ENCODE data around the gene SGSH.
A peak's percentile ranks its signal among the peaks of the same experiment; 100 is the strongest.
"Not testable (repeated sequence)": the region's sequence is repeated elsewhere in the genome, so short reads cannot be mapped to it uniquely, and the experiment has no call there.

The SGSH gene

DNA sequence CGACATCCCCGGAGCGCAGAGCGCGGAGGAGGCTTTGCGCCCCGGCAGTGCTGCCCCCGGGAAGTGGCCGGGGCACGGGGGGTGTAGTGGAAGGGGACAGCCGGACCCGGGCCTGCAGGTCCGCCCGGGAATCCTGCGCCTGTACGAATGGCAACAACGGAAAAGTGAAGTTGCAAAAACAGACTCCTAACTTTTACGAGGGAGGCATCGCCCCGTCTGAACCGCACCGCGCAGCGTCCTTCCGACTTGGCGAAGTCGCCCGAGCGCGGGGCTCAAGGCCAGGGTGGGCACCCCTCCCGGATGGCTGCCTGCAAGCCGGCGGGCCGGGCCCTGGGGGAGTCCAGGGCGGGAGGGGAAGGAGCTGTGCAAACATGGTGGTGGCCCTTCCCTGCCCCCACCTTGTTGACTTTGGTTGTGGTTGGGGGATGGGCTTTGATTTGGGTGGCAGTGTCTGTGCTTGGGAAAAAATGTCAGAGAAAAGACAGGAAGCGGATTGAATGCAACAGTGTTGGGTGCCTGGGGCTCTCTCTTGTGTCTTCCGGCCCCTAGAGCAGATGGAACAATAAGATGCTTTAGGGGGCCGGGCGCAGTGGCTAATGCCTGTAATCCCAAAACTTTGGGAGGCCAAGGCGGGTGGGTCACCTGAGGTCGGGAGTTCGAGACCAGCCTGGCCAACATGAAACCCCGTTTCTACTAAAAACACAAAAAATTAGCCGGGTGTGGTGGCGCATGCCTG is 41.2 kb upstream of the SGSH start:
- H3K27ac ChIP-seq = peak overlapping the region; percentile 93
- no peaks in the 10 kb centered on the region for H3K9me3 ChIP-seq (ENCODE audit: severe bottlenecking)
- no peaks in the 10 kb centered on the region for H3K27me3 ChIP-seq (ENCODE audit: insufficient read depth, low read depth, severe bottlenecking)
- H3K4me3 ChIP-seq (ENCODE audit: low read depth, low read length) = peak overlapping the region; percentile 79
- DNase-seq = peak; percentile 81
- TF ChIP-seq, protein P1, sequence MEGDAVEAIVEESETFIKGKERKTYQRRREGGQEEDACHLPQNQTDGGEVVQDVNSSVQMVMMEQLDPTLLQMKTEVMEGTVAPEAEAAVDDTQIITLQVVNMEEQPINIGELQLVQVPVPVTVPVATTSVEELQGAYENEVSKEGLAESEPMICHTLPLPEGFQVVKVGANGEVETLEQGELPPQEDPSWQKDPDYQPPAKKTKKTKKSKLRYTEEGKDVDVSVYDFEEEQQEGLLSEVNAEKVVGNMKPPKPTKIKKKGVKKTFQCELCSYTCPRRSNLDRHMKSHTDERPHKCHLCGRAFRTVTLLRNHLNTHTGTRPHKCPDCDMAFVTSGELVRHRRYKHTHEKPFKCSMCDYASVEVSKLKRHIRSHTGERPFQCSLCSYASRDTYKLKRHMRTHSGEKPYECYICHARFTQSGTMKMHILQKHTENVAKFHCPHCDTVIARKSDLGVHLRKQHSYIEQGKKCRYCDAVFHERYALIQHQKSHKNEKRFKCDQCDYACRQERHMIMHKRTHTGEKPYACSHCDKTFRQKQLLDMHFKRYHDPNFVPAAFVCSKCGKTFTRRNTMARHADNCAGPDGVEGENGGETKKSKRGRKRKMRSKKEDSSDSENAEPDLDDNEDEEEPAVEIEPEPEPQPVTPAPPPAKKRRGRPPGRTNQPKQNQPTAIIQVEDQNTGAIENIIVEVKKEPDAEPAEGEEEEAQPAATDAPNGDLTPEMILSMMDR (IDR thresholded peaks at IDR 0.05; ENCODE audit: low read depth, low read length) = no peak
- peaks cover 20% of the 10 kb centered on the region for H3K36me3 ChIP-seq

DNA sequence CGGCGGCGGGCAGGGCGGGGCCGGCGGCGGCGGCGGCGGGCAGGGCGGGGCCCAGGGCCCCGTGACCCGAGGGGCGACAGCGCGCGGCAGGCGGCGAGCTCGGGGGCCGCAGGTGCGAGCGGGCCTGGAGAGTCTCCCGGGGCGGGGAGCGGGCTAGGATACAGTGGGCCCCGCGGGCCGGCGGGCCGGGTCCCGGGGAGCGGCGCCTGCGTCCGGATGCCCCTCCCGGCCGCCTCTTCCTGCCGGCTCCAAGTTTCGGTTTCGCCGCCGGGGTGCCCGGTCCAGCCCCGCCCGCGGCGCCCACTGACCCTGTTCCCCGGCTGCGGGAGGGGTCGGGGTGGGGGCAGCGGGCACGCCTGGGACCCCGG is 40.6 kb upstream of the SGSH start, which contains the start of gene RNF213:
TSS of gene RNF213 (plus strand) at position 62 of the 368 bp plus-strand sequence. CDS start 2,830 bp downstream, outside the sequence.
- Histone ChIP-seq H3K27me3 (ENCODE audit: insufficient read depth, low read depth, severe bottlenecking) (no peaks in the 10 kb centered on the region), H3K27ac (peak within 1 kb of the TSS; percentile 93)
- TF ChIP-seq, protein P1 (IDR thresholded peaks at IDR 0.05; ENCODE audit: low read depth, low read length) = no peak

DNA sequence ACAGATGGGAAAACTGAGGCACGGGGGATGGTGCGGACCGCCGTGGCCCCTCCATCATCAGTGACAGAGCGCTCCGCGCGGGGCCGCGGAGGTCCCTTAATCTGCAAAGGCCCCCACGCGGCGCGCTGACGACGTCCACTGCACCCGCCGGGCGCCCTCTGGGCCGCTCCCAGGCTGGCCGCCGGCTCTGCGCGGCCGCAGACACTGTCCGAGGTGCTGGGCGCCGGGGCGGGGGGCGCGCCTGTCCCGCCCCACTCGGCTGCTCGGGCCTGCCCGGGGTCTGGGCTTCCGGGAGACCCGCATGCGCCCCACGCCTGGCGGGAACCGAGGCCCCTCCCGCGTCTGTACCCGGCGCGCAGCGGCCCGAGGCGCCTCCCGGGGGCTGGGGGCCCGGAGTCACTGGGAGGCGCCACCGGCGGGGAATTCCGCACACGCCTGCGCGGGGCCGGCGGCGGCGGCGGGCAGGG is 40.0 kb upstream of the SGSH start:
- Histone ChIP-seq H3K27me3 (ENCODE audit: insufficient read depth, low read depth, severe bottlenecking) (no peaks in the 10 kb centered on the region), H3K4me3 (ENCODE audit: low read depth, low read length) (peak overlapping the region; percentile 41), H3K9me3 (ENCODE audit: severe bottlenecking) (no peaks in the 10 kb centered on the region), H3K36me3 (peaks cover 11% of the 10 kb centered on the region; the same call in 1 of the 2 replicates), H3K27ac (peak overlapping the region; percentile 93)
- TF ChIP-seq, protein P1 (IDR thresholded peaks at IDR 0.05; ENCODE audit: low read depth, low read length) = no peak
- peak; percentile 87 for DNase-seq

More for the DNA sequence above, 40.6 kb upstream of the SGSH start, which contains the start of gene RNF213:
- Histone ChIP-seq H3K4me3 (ENCODE audit: low read depth, low read length) (peak within 1 kb of the TSS; percentile 79), H3K36me3 (peaks cover 18% of the 10 kb centered on the region), H3K9me3 (ENCODE audit: severe bottlenecking) (no peaks in the 10 kb centered on the region)
- DNase-seq = peak; percentile 66

DNA sequence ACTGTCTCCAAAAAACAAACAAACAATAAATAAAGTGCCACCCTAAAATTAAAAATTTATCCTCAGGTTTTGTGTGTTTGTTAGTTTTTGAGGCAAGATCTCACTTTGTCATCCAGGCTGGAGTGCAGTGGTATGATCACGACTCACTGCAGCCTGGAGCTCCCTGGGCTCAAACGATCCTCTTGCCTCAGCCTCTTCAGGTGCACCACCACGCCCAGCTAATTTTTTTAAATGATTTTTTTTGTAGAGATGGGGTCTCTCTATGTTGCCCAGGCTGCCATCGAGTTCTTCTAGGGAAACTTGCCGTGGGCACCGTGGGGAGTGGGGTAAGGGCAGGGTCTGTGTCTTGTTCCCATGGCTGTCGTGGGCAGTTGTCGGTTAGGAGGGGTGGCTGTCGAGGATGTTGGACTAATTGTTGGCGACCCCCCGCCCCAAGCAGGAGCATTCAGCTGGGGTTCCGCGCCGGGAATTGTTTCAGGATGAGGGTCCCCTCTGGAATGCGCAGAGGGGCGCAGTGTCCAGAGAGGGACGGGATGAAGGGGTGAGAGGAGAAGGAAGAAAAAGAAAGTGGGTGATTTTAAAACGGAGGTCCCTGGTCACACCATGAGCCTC is 39.4 kb upstream of the SGSH start:
- H3K36me3 ChIP-seq = peaks cover 9% of the 10 kb centered on the region; the same call in 1 of the 2 replicates
- no peaks in the 10 kb centered on the region for H3K9me3 ChIP-seq (ENCODE audit: severe bottlenecking)
- TF ChIP-seq, protein P1 (IDR thresholded peaks at IDR 0.05; ENCODE audit: low read depth, low read length) = no peak
- no peaks in the 10 kb centered on the region for H3K27me3 ChIP-seq (ENCODE audit: insufficient read depth, low read depth, severe bottlenecking)
- peak overlapping the region; percentile 41 for H3K4me3 ChIP-seq (ENCODE audit: low read depth, low read length)
- peak overlapping the region; percentile 93 for H3K27ac ChIP-seq
- no peak for DNase-seq

DNA sequence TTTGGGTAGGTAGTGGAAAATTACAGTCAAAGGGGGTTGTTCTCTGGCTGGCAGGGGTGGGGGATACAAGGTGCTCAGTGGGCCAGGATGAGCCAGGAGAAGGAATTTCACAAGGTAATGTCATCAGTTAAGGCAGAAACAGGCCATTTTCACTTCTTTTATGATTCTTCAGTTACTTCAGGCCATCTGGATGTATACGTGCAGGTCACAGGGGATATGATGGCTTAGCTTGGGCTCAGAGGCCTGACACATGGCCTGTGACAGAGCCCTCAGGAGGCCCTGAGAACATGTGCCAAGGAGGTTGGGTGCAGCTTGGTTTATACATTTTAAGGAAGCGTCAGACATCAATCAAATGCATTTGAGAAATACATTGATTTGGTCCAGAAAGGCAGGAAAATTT is 38.2 kb upstream of the SGSH start:
- not testable (repeated sequence) for H3K4me3 ChIP-seq (ENCODE audit: low read depth, low read length); H3K9me3 ChIP-seq (ENCODE audit: severe bottlenecking); H3K36me3 ChIP-seq; H3K27me3 ChIP-seq (ENCODE audit: insufficient read depth, low read depth, severe bottlenecking)
- peak; percentile 62 for DNase-seq
- H3K27ac ChIP-seq = peak overlapping the region; percentile 93

DNA sequence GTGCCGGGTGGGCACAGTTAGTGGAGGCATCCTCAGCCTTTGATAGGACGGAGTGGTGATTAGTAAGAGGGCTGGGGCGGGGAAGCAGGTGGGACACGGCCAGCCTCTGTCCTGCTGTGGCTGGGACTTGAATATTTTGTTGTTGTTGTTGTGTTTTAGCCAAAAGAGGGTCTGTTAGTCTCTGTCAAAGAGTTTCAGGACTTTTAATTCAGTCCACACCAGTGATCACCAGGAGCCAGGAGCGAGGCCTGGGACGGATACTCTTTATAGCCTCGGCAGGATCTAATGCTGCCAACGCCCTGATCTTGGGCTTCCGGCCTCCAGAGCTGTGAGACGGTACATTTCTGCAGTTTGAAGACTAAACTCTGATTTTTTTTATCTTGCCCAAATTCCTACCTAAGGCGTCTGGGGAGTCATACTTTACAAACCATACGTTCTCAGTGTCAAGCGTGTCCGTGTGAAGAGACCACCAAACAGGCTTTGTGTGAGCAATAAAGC is 37.6 kb upstream of the SGSH start:
- Histone ChIP-seq H3K36me3 (peaks cover 4% of the 10 kb centered on the region; the same call in 1 of the 2 replicates), H3K9me3 (ENCODE audit: severe bottlenecking) (no peaks in the 10 kb centered on the region), H3K4me3 (ENCODE audit: low read depth, low read length) (no peak overlapping the region), H3K27ac (peak overlapping the region; percentile 93), H3K27me3 (ENCODE audit: insufficient read depth, low read depth, severe bottlenecking) (no peaks in the 10 kb centered on the region)
- TF ChIP-seq, protein P1 (IDR thresholded peaks at IDR 0.05; ENCODE audit: low read depth, low read length) = no peak
- DNase-seq = no peak
